GM12874 (cell line): ENCODE measurements around the gene CRIP3.

ENCODE experiments used
- CTCF ChIP-seq: IDR thresholded peaks from 2 replicates; pipeline ENCODE4 v1.5.1; 2011; ENCODE audit warnings: low read depth, mild to moderate bottlenecking, control low read depth, low read length, moderate library complexity; ENCODE audit not compliant: insufficient read depth

CRIP3 gene

GRCh38 chr6:43291708-43292107 is 16.9 kb downstream of the CRIP3 start:
- TF ChIP-seq CTCF, result no peak

- no peak for TF ChIP-seq CTCF
Measured at GRCh38 chr6:43290905-43291355, 17.7 kb downstream of the CRIP3 start.

GRCh38 chr6:43290339-43290904 is 18.2 kb downstream of the CRIP3 start:
- no peak for TF ChIP-seq CTCF

- TF ChIP-seq CTCF, result no peak
Measured at GRCh38 chr6:43287717-43288679, 20.6 kb downstream of the CRIP3 start.

GRCh38 chr6:43286980-43287716 is 21.5 kb downstream of the CRIP3 start:
- TF ChIP-seq CTCF, result no peak

GRCh38 chr6:43286456-43286979 is 22.1 kb downstream of the CRIP3 start:
- TF ChIP-seq CTCF, result no peak

GRCh38 chr6:43285832-43286231 is 22.8 kb downstream of the CRIP3 start:
- no peak for TF ChIP-seq CTCF
